Cardiac muscle cell (in vitro differentiated cells and primary cell): ENCODE measurements around the gene TRAF3IP1. TPM values are rescaled to one million over a fixed set of nuclear protein-coding genes. Genes with fewer than 3 reads are reported as not detected.

Experiments
- DNase-seq, 2 donors: peaks; one replicate each; pipeline versions ENCODE4 v3.0.0 to v3.0.0-alpha.2; 2010 to 2017; ENCODE audit warnings: low read depth in 1 of 2, low spot score in 1 of 2
- H3K27ac ChIP-seq: fragments of 200-600 bp; sonication (generic); 2 replicates; pipeline ENCODE4 v1.5.1; 2016
- H3K27me3 ChIP-seq: fragments of 200-600 bp; sonication (generic); 2 replicates; pipeline ENCODE4 v1.6.0; 2016; ENCODE audit warnings: control low read depth
- H3K36me3 ChIP-seq: fragments of 200-600 bp; sonication (generic); 2 replicates; pipeline ENCODE4 v1.5.1; 2016; ENCODE audit warnings: control low read depth
- H3K4me1 ChIP-seq: fragments of 200-600 bp; sonication (generic); 2 replicates; pipeline ENCODE4 v1.8.1; 2017; ENCODE audit warnings: low read depth, mild to moderate bottlenecking, mixed run types
- H3K4me3 ChIP-seq: fragments of 200-600 bp; sonication (generic); 2 replicates; pipeline ENCODE4 v1.5.1; 2016; ENCODE audit warnings: mild to moderate bottlenecking
- H3K9me3 ChIP-seq: fragments of 200-600 bp; sonication (generic); 2 replicates; pipeline ENCODE4 v1.5.1; 2017; ENCODE audit warnings: low read depth, mild to moderate bottlenecking, control low read depth
- polyA plus RNA-seq: library from polyadenylated mRNA; unstranded; fragments of >200 nt; fragmentation: Nextera tagmentation; extraction: Ambion mirVana; gene quantifications from 2 replicates; pipeline ENCODE4 v1.2.1, GENCODE V29; 2016
- total RNA-seq: library from RNA; depleted of rRNA; stranded (reverse); fragments of >200 nt; gene quantifications from 2 replicates; pipeline ENCODE4 v1.2.3, GENCODE V29; 2016
- TF ChIP-seq, protein P1 (sequence below): IDR thresholded peaks from 2 replicates; pipeline ENCODE4 v1.5.1; 2012; ENCODE audit warnings: low read depth, mild to moderate bottlenecking, low read length

TRAF3IP1 gene
- total and polyA plus RNA-seq, 2 experiments from 2014 or later, result 8.3 to 12.1 TPM

DNA sequence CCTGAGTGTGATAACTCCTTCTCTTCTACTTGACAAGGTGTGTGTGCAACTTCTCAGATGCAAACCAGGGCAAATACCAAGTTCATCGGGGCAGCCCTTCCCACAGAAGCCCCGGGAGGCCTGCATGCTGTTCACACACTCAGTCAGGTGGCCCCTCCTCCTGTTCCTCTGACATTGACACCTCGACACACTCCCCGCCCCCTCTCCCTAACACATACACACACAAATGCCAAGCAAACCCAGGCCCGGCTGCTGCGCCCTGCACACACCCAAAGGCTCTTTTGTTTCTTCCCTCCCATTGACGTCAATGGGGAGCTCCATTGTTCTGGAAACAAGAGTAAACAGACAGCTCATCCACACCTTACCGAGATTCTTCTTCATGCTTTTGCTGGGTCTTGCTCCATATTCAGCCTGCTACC, 30.2 kb upstream of the TRAF3IP1 start:
- DNase-seq, result peak; percentile 58 to 62
- peaks cover 4% of the 10 kb centered on the region for H3K27me3 ChIP-seq
- TF ChIP-seq, protein P1, sequence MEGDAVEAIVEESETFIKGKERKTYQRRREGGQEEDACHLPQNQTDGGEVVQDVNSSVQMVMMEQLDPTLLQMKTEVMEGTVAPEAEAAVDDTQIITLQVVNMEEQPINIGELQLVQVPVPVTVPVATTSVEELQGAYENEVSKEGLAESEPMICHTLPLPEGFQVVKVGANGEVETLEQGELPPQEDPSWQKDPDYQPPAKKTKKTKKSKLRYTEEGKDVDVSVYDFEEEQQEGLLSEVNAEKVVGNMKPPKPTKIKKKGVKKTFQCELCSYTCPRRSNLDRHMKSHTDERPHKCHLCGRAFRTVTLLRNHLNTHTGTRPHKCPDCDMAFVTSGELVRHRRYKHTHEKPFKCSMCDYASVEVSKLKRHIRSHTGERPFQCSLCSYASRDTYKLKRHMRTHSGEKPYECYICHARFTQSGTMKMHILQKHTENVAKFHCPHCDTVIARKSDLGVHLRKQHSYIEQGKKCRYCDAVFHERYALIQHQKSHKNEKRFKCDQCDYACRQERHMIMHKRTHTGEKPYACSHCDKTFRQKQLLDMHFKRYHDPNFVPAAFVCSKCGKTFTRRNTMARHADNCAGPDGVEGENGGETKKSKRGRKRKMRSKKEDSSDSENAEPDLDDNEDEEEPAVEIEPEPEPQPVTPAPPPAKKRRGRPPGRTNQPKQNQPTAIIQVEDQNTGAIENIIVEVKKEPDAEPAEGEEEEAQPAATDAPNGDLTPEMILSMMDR, result no peak
- H3K36me3 ChIP-seq, result no peaks in the 10 kb centered on the region
- peaks cover 11% of the 10 kb centered on the region for H3K4me1 ChIP-seq
- H3K9me3 ChIP-seq, result no peaks in the 10 kb centered on the region
- H3K27ac ChIP-seq, result peak overlapping the region; percentile 7
- H3K4me3 ChIP-seq, result no peak overlapping the region

DNA sequence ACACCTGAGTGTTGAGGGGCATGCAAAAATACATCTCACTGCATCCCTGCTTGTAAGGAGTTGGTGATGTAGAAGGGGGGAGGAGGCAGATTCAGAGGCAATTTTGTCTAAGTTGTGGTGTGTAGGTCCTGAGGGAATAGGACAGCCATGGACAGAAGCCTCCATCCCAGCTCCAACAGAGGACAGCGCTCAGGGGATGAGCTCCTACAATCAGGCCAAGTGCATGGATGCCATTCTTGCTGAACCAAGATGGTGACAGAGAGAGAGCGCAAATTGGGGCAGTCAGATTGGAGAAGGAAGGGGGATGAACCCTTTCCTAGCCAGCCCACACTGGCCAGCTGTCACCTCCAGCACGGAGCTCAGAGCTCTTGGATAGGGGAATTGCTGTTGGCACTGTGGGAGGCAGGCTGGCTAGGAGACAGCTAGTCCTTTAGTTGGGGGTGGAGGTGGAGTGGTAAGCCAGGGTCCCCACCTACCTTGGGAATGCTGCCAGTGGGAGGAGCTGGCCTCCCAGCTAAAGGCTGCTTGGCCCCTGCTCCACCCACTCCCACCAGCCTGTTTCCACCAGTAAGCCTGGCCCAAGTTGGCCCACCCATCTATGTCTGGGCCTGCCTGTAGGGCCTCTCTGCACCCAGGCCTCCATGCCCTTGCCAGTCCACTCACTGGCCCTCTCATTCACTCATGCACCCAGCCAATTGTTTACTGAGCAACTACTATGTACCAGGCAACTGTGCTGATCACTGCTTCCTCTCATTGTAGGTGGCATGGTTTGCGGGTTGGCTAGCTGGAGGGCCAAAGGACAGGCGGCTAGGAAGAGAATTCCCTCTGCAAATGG, 29.4 kb upstream of the TRAF3IP1 start:
- Histone ChIP-seq H3K9me3 (no peaks in the 10 kb centered on the region), H3K36me3 (no peaks in the 10 kb centered on the region), H3K4me3 (no peak overlapping the region), H3K27ac (no peak overlapping the region), H3K27me3 (peaks cover 4% of the 10 kb centered on the region), H3K4me1 (peaks cover 11% of the 10 kb centered on the region)
- TF ChIP-seq, protein P1, result no peak
- DNase-seq, result no peak

DNA sequence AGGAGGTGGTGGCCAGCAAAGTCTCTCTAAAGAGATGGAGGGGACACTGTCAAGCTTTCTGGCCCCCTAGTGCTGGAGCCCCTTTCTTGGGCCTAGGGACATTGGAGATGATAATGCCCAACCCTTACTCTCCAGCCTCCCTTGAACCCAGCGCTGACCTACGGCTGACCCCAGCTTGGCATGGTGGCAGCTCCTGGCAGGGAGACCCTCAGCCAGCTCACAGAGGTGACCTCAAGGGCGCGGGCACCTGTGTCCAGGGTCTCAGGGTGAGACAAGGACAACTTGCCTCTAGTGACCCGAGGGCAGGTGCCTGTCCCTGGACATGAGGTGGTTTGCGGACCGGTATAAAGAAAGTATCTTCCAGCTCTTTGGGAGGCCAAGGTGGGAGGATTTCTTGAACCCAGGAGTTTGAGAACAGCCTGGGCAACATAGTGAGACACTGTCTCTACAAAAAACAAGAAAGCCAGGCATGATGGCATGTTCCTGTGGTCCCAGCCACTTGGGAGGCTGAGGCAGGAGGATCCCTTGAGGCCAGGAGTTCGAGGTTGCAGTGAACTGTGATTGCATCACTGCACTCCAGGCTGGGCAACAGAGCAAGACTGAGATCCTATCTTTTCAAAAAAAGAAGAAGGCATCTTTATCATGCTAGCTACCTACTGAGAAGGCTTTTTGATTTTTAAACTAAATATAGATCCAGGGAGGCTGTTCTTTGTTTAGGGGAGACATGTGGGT, 28.6 kb upstream of the TRAF3IP1 start:
- H3K4me3 ChIP-seq, result no peak overlapping the region
- H3K9me3 ChIP-seq, result no peaks in the 10 kb centered on the region
- no peak overlapping the region for H3K27ac ChIP-seq
- H3K27me3 ChIP-seq, result peaks cover 4% of the 10 kb centered on the region
- no peaks in the 10 kb centered on the region for H3K36me3 ChIP-seq
- peaks cover 11% of the 10 kb centered on the region for H3K4me1 ChIP-seq
- TF ChIP-seq, protein P1, result no peak
- no peak for DNase-seq

DNA sequence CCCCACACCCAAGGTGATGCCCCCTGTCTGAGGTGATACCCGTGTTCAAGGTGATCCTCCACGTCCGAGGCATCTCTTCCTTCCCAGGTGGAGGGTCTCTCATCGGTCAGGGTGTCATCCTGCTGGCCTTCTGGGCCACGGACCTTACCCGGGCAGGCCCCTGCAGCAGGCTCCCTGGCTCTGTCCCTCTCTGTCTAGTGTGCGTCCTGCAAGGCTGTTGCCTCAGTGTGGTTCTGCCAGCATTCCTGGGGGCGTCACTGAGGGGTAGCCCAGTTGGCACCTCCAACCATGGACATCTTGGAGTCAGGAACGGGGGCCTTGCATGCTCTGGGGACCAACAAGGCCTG, 26.3 kb upstream of the TRAF3IP1 start:
- TF ChIP-seq, protein P1, result no peak
- Histone ChIP-seq H3K4me1 (peaks cover 11% of the 10 kb centered on the region), H3K27ac (no peak overlapping the region), H3K4me3 (no peak overlapping the region), H3K27me3 (peaks cover 4% of the 10 kb centered on the region), H3K36me3 (no peaks in the 10 kb centered on the region), H3K9me3 (no peaks in the 10 kb centered on the region)
- DNase-seq, result no peak

DNA sequence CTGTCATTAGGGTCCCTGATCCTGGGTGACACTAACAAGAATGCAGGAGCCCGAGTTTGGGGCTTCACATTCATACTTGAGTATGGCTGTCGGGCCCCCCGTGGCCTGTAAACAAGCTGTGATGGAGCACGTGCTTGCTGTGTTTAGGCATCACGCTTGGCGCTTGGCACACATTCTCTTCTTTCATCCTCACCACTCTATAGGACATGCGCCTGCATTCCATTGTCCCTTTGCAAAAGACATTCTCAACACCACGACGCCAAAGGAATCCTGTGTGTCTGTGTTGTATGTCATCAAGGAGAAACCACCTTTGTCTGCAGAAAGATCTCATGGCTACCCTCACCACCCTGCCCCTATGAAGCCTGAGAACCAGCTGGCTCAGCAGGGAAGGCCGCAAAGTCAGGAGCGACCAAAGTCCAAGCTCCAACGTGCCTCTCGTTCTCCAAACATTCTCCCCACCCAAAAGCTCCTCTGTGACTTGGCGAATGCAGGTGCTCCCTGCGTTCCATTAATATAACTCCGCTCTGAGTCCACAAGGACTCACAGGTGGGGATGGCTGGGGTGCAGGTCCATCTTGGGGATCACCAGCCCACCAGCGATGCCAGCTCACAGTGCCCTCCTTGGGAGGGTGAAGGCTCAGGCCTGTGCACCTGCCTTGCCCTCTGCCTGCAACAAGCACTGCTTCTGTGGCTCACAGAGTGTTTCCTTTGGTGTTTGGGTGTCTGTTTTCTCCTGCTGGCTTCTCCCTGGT, 25.8 kb upstream of the TRAF3IP1 start:
- Histone ChIP-seq H3K4me1 (peaks cover 9% of the 10 kb centered on the region), H3K27ac (no peak overlapping the region), H3K27me3 (peaks cover 4% of the 10 kb centered on the region), H3K9me3 (no peaks in the 10 kb centered on the region), H3K36me3 (no peaks in the 10 kb centered on the region), H3K4me3 (no peak overlapping the region)
- TF ChIP-seq, protein P1, result no peak
- DNase-seq, result no peak
